Measurements from ENCODE around the gene MXD1.

GRCh38 chr2:69911985-69912563, 2.8 kb upstream of the MXD1 start:
- peak in 5 of 7 experiments; percentile 27 to 62 (median 40) for TF ChIP-seq CTCF (IDR thresholded peaks at IDR 0.05)
- TF ChIP-seq POLR2AphosphoS5 (IDR thresholded peaks at IDR 0.05), result no peak
- no peak for TF ChIP-seq POLR2A (IDR thresholded peaks at IDR 0.05)
